Cardiac fibroblast (primary cell): ENCODE data around the gene HERC3.

Experiments used
- DNase-seq, 2 donors: peaks; one replicate each; pipeline versions ENCODE4 v3.0.0 to v3.0.0-alpha.2; 2010; ENCODE audit warnings: low read depth in 2 of 2
- H3K4me3 ChIP-seq, 2 donors: replicated peaks in 1 of 2; 1 replicate in 1 of 2; 2 replicates in 1 of 2; pipeline ENCODE4 v1.5.1; 2011; ENCODE audit warnings: low read depth in 2 of 2, low read length in 2 of 2, mild to moderate bottlenecking in 2 of 2, moderate library complexity in 1 of 2
- TF ChIP-seq, protein P1 (sequence below): IDR thresholded peaks from one replicate; pipeline ENCODE4 v1.5.1; 2011; ENCODE audit warnings: low read depth, mild to moderate bottlenecking, low read length, inconsistent platforms

The HERC3 gene

DNA sequence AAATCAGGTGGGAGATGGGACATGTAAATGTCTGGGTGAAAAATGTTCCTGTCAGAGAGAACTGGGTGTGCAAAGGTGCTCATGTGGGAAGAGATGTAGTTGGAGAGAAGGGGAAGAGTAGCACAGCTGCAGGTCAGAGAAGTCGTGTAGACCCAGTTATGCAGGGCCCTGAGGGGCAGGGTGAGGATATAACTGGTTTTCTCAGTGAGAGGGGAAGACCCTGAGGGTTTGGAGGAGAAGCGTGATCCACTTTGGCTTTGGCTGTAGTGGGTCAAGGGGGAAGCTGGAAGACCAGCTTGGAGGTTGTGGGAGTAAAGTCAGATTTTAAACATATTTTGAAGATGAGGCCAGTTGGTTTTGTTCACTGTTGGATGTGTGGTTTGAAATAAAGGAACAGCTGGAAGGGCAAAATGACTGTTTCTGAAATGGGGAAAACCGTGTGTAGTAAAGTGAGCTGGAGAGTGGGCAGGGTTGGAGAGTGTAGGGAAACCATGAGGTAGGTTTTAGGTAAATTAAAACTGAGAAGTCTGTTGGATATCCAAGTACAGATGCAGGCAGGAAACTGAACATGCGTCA, 61.2 kb downstream of the HERC3 start:
- DNase-seq = peak in 1 of 2 donors; percentile 17
- TF ChIP-seq, protein P1, sequence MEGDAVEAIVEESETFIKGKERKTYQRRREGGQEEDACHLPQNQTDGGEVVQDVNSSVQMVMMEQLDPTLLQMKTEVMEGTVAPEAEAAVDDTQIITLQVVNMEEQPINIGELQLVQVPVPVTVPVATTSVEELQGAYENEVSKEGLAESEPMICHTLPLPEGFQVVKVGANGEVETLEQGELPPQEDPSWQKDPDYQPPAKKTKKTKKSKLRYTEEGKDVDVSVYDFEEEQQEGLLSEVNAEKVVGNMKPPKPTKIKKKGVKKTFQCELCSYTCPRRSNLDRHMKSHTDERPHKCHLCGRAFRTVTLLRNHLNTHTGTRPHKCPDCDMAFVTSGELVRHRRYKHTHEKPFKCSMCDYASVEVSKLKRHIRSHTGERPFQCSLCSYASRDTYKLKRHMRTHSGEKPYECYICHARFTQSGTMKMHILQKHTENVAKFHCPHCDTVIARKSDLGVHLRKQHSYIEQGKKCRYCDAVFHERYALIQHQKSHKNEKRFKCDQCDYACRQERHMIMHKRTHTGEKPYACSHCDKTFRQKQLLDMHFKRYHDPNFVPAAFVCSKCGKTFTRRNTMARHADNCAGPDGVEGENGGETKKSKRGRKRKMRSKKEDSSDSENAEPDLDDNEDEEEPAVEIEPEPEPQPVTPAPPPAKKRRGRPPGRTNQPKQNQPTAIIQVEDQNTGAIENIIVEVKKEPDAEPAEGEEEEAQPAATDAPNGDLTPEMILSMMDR = no peak
- no peak overlapping the region for H3K4me3 ChIP-seq

DNA sequence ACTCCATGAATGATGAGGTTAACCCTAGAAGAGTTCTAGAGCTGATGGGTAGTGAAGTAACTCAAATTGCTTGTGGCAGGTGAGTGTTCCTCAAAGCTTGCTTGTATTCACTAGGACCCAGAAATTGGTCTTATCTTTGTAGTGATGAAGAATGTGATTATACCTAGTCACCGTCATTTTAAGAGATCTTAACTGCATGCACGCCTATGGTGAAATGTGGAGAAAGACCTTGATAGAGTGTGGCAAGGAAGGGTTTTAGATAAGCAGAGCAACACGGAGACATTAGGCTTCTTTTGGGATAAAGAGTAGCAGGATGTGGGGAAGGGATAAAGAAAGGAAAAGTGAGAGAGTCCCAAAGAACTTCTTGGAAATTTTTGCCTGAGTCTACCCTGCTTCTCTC, 62.9 kb downstream of the HERC3 start:
- TF ChIP-seq, protein P1 = no peak
- DNase-seq = no peak
- H3K4me3 ChIP-seq = no peak overlapping the region

DNA sequence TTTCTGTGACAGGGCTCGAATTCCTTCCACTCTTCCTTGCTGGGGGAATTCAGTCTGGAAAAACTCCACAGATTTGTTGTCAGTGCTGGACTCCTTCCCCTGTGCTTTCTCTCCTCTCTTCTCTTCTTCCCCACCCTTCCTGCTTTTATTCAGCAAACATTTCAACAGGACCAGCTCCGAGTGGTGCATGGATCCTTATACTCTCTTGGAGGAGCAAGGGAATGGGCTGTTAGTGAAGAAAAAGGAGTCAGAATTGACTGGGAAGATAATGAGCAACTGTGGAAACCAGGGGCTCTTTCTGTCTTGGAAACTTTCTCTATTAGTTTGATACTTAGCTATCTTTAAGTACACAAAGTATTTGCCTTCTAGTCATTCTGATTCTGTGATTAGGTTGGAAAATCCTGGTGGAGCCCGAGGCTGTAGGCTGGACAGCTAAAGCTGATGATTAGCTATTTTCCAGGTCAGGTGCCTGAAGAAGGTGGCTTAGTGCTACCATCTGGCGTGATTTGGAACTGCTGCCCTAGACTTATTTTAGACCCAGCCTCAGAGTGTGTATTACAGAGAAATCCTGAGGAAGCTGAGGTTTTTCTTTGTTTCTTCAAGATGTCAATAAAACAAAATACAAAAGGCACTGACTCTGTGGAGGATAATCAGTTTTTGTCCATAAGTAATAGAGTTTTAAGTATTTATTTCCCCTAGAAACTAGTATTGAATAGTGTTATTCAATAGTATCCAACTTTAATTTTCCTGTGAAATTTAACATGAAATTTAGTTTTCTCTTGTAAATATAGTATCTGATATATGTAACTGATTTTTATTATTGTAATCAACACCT, 67.0 kb downstream of the HERC3 start:
- TF ChIP-seq, protein P1 = peak; percentile 90
- H3K4me3 ChIP-seq = no peak overlapping the region
- peak; percentile 83 to 85 for DNase-seq

DNA sequence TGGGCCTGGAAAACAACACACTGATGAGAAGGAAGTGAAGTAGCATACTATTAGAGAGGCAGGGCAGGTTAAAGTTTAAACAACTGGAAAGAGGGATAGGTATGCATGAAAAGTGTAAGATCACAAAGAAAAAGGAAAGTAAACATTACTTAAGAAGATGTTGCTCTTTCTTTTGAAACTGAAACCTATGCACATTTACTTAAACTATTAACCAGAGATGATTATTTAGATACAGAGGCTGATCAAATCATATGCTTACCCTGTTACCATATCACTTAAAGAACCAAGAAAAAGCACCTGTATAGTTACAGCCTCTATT, 67.6 kb downstream of the HERC3 start:
- no peak overlapping the region for H3K4me3 ChIP-seq
- TF ChIP-seq, protein P1 = no peak
- DNase-seq = no peak

DNA sequence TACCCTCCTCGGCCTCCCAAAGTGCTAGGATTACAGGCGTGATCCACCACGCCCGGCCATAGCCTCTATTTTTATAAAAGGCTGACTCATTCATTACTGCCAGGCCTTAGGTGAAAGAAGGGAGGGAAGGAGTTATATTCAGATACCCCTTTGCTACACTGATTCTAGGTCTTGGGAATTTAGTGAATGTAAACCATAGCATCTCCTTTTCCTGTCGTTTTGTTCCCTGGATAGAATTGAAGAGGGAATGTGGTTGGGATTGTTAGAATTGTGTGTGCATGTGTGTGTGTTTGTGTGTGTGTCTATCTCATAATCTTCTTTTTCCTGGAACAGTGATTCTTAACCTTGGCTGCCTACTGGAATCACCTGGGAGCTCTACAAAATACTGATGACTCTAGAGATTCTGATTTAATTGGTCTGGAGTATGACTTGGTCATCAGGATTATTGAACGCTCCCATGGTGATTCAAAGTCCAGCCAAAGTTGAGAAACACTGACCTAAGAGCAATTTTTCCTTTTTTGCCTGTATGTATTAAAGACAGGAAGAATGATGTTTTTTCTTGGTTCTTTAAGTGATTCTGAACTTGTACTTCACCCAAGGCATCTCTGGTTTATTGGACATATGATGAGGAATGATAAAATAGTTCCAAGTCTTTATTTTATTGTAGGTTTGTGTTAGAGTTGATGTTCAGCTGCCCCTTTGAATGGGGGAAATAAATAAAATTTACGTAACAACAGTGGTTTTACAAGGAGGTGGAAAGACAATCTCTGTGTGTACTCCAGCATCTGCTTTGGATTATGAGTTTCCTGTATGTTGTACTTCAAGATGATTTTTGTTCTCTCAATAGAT, 68.4 kb downstream of the HERC3 start:
- peak; percentile 16 to 80 for DNase-seq

DNA sequence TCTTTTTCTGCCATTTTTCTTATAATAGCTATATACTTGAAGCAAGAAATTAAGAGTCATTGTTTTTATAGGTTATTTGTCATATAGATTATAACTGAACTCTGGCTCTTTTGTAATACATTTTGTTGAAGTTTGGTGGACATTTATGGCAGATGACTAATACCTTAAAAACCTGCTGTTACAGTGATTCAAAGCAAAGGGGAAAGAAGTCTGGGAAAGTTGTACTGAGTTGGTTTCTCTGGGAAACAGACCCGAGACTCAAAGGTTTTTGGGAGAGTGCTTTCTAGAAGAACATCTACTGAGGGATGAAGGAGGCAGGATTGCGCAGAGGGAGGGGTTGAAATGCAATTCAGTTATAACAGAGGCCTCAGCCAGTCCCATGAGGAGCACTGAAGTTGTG, 69.5 kb downstream of the HERC3 start:
- peak; percentile 49 to 91 for DNase-seq
- TF ChIP-seq, protein P1 = no peak
- H3K4me3 ChIP-seq = no peak overlapping the region

More for the DNA sequence above, 68.4 kb downstream of the HERC3 start:
- H3K4me3 ChIP-seq = no peak overlapping the region
- TF ChIP-seq, protein P1 = no peak
